Right cardiac atrium (tissue), 5 donors: ENCODE measurements around the gene CNTLN. TPM values are rescaled to one million over a fixed set of nuclear protein-coding genes. Genes with fewer than 3 reads are reported as not detected.
"Not testable (repeated sequence)": the region's sequence is repeated elsewhere in the genome, so short reads cannot be mapped to it uniquely, and the experiment has no call there.

ENCODE experiments used
- ATAC-seq, 2 donors: fragments of 200-7000 bp; cut with Tn5 transposase; one replicate each; pipeline versions ENCODE4 v1.8.0 to v1.9.1; 2020; ENCODE audit warnings: moderate library complexity in 2 of 2, mild to moderate bottlenecking in 1 of 2
- DNase-seq, 3 donors: peaks; one replicate each; pipeline ENCODE4 v3.0.0-alpha.2; 2020
- H3K27ac ChIP-seq: one replicate; pipeline ENCODE4 v1.5.1; 2013; ENCODE audit warnings: mild to moderate bottlenecking, low read length, control low read depth, moderate library complexity
- H3K27me3 ChIP-seq: one replicate; pipeline ENCODE4 v1.6.1; 2013; ENCODE audit not compliant: control insufficient read depth, insufficient read depth
- H3K4me1 ChIP-seq: one replicate; pipeline ENCODE4 v1.6.1; 2013; ENCODE audit warnings: low read length; ENCODE audit not compliant: control insufficient read depth, insufficient read depth
- H3K4me3 ChIP-seq: one replicate; pipeline ENCODE4 v1.5.1; 2013; ENCODE audit warnings: low read length, control low read depth
- H3K9me3 ChIP-seq: one replicate; pipeline ENCODE4 v1.6.1; 2013; ENCODE audit warnings: low read length; ENCODE audit not compliant: control insufficient read depth
- WGBS: extraction: QIAGEN DNeasy Blood & Tissue Kit; methylation state at CpG from one replicate; pipeline ENCODE4 v1.1.7; 2013; 5-methylcytosine and 5-hydroxymethylcytosine counted together
- intact Hi-C, 4 donors: fragments of 100-400 bp; cut with DNase I; formaldehyde crosslinking; loops; one replicate each; pipeline versions ENCODE4 v1.11.0 to v1.14.0; 2022 to 2023
- polyA plus RNA-seq: library from polyadenylated mRNA; stranded (reverse); fragments of 200-250 nt; gene quantifications from one replicate; pipeline ENCODE4 v1.2.3, GENCODE V29; 2013
- total RNA-seq, 4 donors: library from RNA; stranded (reverse); fragmentation: NEBNext Ultra II Directional; extraction: Animal tissue kit (Norgen Biotek cat#: 25700); gene quantifications; one replicate each; pipeline ENCODE4 v1.2.1, GENCODE V29; 2021
- donor health status: healthy with polysubstance abuse.
- donor health status: DM: no; HTN: yes; CAD: no.
- donor health status: DM: no; HTN: no; CAD: no.
- donor health status: DM: no; HTN: yes; CAD: no; lungs with severe emphysema.
- donor health status: DM: yes; HTN: yes; CAD: no.

The CNTLN gene
- total and polyA plus RNA-seq, 5 donors: 2.0 to 6.9 (median 5.3) TPM

DNA sequence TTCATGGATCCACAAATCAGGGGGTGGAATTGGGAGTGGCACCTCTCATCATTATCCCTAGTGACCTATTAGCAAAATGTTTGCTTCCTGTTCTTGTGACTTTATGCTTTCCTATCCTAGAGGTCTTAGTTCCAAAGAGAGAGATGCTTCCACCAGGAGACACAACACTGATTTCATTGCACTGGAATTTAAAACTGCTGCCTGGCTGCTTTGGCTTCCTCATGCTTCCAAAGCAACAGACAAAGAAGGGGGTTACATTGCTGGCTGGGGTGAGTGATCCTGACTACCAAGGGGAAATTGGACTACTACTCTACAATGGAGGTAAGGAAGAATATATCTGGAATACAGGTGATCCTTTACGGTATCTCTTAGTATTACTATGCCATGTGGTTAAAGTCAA lies 374.9 kb downstream of the CNTLN start:
- Histone ChIP-seq H3K9me3 (no peaks in the 10 kb centered on the region), H3K27ac (no peak overlapping the region), H3K4me3 (no peak overlapping the region), H3K4me1 (no peaks in the 10 kb centered on the region), H3K27me3 (no peaks in the 10 kb centered on the region)
- ATAC-seq (no peak), DNase-seq (no peak)
- intact Hi-C loops: no loop called here
- 95% methylated on average over 1 of the region's 1 CpG for WGBS

GRCh38 chr9:17519761-17520160 lies 384.9 kb downstream of the CNTLN start:
- H3K27ac ChIP-seq: no peak overlapping the region
- DNase-seq (no peak), ATAC-seq (no peak)
- no peaks in the 10 kb centered on the region for H3K9me3 ChIP-seq
- 34% methylated on average over 4 of the region's 4 CpGs for WGBS
- no peaks in the 10 kb centered on the region for H3K27me3 ChIP-seq
- no peaks in the 10 kb centered on the region for H3K4me1 ChIP-seq
- intact Hi-C loops: no loop called here
- no peak overlapping the region for H3K4me3 ChIP-seq

- Histone ChIP-seq H3K9me3 (no peaks in the 10 kb centered on the region), H3K27me3 (no peaks in the 10 kb centered on the region), H3K4me1 (no peaks in the 10 kb centered on the region), H3K27ac (no peak overlapping the region), H3K4me3 (no peak overlapping the region)
- intact Hi-C loops: no loop called here
- DNase-seq: no peak
- ATAC-seq: no peak
- whole genome bisulfite sequencing: 80% methylated on average over 5 of the region's 5 CpGs
Observed at GRCh38 chr9:17520268-17521064, 385.6 kb downstream of the CNTLN start.

DNA sequence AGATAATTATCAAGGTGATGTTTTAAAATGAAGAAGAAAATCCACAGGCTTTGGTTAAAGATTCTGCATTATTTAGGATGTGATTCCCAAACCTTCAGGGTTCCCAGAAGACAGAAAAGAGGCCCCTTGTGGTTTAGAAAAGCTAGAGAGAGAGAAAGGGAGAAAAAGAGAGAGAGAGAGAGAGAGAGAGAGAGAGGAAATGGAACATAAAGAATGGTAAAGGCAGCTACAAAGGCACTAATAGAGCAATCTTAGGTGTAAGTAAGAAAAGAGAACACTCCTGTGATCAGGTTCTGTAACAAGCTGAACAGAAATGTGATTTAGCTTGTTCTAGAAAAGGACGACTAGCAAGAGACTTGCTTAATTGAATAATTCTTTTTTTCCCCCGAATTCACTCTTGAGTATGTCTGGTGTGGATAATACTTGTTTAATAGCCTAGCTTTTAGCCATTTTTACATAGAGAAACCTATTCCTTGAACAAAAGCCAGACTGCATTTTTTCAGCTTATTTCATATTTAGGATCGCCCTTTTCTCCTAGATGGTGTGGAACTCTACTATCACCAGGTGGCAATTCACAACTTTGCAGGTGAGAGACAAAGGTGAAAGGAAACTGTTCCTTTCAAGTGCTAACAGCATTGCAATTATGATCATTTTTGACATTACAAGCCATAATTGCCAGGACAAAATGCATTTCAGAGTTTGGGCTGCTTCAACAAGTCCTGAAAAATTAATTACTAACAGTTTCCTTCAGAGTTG lies 386.4 kb downstream of the CNTLN start:
- H3K4me1 ChIP-seq: no peaks in the 10 kb centered on the region
- no peaks in the 10 kb centered on the region for H3K27me3 ChIP-seq
- DNase-seq (no peak), ATAC-seq (no peak)
- intact Hi-C loops: no loop called here
- no peaks in the 10 kb centered on the region for H3K9me3 ChIP-seq
- no peak overlapping the region for H3K27ac ChIP-seq
- H3K4me3 ChIP-seq: no peak overlapping the region
- 78% methylated on average over 3 of the region's 3 CpGs for WGBS

DNA sequence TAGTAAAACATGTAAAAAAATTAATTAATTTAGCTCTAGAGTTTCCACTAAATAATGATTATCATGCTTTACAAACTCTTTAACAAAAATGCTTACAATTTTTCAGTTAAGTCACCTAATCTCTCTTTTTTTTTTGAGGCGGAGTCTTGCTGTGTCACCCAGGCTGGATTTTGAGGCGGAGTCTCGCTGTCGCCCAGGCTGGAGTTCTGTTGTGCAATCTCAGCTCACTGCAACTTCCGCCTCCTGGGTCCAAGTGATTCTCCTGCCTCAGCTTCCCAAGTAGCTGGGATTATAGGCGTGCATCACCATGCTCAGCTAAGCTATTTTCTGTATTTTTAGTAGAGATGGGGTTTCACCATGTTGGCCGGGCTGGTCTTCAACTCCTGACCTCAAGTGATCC lies 391.9 kb downstream of the CNTLN start:
- H3K9me3 ChIP-seq, H3K27me3 ChIP-seq, ATAC-seq, H3K27ac ChIP-seq, H3K4me1 ChIP-seq, DNase-seq, H3K4me3 ChIP-seq, intact Hi-C loops: not testable (repeated sequence)
- 88% methylated on average over 7 of the region's 7 CpGs for WGBS

- H3K4me1 ChIP-seq: no peaks in the 10 kb centered on the region
- ATAC-seq: no peak
- no peak overlapping the region for H3K27ac ChIP-seq
- H3K27me3 ChIP-seq: no peaks in the 10 kb centered on the region
- no peak overlapping the region for H3K4me3 ChIP-seq
- intact Hi-C loops: no loop called here
- no peaks in the 10 kb centered on the region for H3K9me3 ChIP-seq
- no peak for DNase-seq
Observed at GRCh38 chr9:17528859-17529258, 394.0 kb downstream of the CNTLN start.

- Histone ChIP-seq H3K27ac (no peak overlapping the region), H3K4me1 (no peaks in the 10 kb centered on the region), H3K9me3 (no peaks in the 10 kb centered on the region), H3K4me3 (no peak overlapping the region), H3K27me3 (no peaks in the 10 kb centered on the region)
- DNase-seq (peak in 2 of 3 donors; percentile 20 to 66), ATAC-seq (no peak)
- intact Hi-C loops: loop anchor here in 3 of 4 donors (5.0 to 10.0 kb wide), 4 partner anchors 271 to 683 kb away; no protein-coding TSS in a partner anchor
- WGBS: 44% methylated on average over 10 of the region's 10 CpGs
Observed at GRCh38 chr9:17531642-17532254, 396.9 kb downstream of the CNTLN start.

DNA sequence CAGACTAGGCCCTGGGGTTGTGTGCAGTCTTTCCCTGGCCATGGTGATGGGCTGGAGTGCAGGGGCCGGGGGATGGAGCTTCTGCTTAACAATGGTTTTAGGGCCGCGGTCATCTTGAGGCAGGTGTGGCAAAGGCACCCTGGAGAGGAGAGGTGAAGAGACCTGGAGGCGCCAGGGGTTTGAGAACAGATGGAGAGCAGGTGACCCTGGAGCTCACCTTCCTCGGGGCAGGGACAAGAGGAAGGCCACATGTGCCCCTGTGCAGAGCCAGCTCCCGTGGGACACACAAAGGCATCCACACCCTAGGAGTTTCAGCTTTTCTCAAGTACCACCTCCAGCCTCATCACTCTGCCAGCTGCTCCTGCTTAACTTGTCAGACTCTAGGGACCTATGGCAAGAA lies 397.6 kb downstream of the CNTLN start:
- intact Hi-C loops: loop anchor here in 3 of 4 donors (5.0 to 10.0 kb wide), 4 partner anchors 270 to 682 kb away; no protein-coding TSS in a partner anchor

GRCh38 chr9:17535176-17535575 lies 400.3 kb downstream of the CNTLN start:
- 72% methylated on average over 3 of the region's 3 CpGs for WGBS
- Histone ChIP-seq H3K4me3 (no peak overlapping the region), H3K27me3 (no peaks in the 10 kb centered on the region), H3K9me3 (no peaks in the 10 kb centered on the region), H3K4me1 (no peaks in the 10 kb centered on the region), H3K27ac (no peak overlapping the region)
- intact Hi-C loops: loop anchor here in 2 of 4 donors (10.0 kb wide), 2 partner anchors 270 to 680 kb away; no protein-coding TSS in a partner anchor
- ATAC-seq (no peak), DNase-seq (no peak)

More for the DNA sequence above, 397.6 kb downstream of the CNTLN start:
- Histone ChIP-seq H3K9me3 (no peaks in the 10 kb centered on the region), H3K27me3 (no peaks in the 10 kb centered on the region), H3K27ac (no peak overlapping the region), H3K4me1 (no peaks in the 10 kb centered on the region), H3K4me3 (no peak overlapping the region)
- no peak for ATAC-seq
- no peak for DNase-seq
- 80% methylated on average over 6 of the region's 6 CpGs for WGBS

GRCh38 chr9:17536027-17536426 lies 401.2 kb downstream of the CNTLN start:
- no peak overlapping the region for H3K4me3 ChIP-seq
- DNase-seq (no peak), ATAC-seq (no peak)
- H3K4me1 ChIP-seq: no peaks in the 10 kb centered on the region
- H3K27me3 ChIP-seq: no peaks in the 10 kb centered on the region
- no peaks in the 10 kb centered on the region for H3K9me3 ChIP-seq
- H3K27ac ChIP-seq: no peak overlapping the region
- intact Hi-C loops: loop anchor here in 2 of 4 donors (10.0 kb wide), 2 partner anchors 269 to 679 kb away; no protein-coding TSS in a partner anchor
- WGBS: 90% methylated on average over 7 of the region's 7 CpGs

DNA sequence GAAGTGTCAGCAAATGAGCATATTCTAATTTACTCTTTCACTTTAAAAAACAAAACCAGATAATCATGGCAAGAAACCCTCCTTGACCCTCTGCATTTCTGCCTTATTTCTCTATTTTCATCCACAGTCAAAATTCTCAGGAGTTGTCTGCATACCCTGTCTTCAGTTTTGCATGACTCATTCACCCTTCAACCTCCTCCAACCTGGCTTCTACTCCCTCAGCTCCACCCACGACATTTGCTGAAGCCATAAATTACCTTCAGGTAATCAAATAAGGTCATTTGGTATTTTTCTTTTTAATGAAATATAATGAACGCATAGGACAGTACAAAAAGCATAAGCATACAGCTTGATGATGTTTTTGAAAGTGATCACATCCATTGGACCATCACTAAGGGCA lies 416.2 kb downstream of the CNTLN start:
- no peak for DNase-seq
- Histone ChIP-seq H3K27ac (no peak overlapping the region), H3K4me3 (no peak overlapping the region), H3K27me3 (no peaks in the 10 kb centered on the region), H3K4me1 (no peaks in the 10 kb centered on the region), H3K9me3 (peaks cover 2% of the 10 kb centered on the region)
- no peak for ATAC-seq
- 76% methylated on average over 2 of the region's 2 CpGs for WGBS
- intact Hi-C loops: no loop called here
